ENCODE results near the gene ZNF385B.

GRCh38 chr2:179454443-179455171 is 406.8 kb downstream of the ZNF385B start:
- TF ChIP-seq, protein P1, sequence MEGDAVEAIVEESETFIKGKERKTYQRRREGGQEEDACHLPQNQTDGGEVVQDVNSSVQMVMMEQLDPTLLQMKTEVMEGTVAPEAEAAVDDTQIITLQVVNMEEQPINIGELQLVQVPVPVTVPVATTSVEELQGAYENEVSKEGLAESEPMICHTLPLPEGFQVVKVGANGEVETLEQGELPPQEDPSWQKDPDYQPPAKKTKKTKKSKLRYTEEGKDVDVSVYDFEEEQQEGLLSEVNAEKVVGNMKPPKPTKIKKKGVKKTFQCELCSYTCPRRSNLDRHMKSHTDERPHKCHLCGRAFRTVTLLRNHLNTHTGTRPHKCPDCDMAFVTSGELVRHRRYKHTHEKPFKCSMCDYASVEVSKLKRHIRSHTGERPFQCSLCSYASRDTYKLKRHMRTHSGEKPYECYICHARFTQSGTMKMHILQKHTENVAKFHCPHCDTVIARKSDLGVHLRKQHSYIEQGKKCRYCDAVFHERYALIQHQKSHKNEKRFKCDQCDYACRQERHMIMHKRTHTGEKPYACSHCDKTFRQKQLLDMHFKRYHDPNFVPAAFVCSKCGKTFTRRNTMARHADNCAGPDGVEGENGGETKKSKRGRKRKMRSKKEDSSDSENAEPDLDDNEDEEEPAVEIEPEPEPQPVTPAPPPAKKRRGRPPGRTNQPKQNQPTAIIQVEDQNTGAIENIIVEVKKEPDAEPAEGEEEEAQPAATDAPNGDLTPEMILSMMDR (tag by site-specific recombination; IDR thresholded peaks at IDR 0.05): no peak
- TF ChIP-seq ZNF274 (IDR thresholded peaks at IDR 0.05; ENCODE audit: low read length): no peak
- no peak for TF ChIP-seq ZNF274 (tag by site-specific recombination; IDR thresholded peaks at IDR 0.05; ENCODE audit: borderline replicate concordance)
- TF ChIP-seq YY2 (tag by site-specific recombination; IDR thresholded peaks at IDR 0.05): no peak
- TF ChIP-seq ZNF596 (tag by site-specific recombination; IDR thresholded peaks at IDR 0.05): no peak
- no peak for TF ChIP-seq ZBTB17 (tag by site-specific recombination; IDR thresholded peaks at IDR 0.05)
- no peak for TF ChIP-seq ZFHX2 (tag by site-specific recombination; conservative IDR thresholded peaks at IDR 0.05)
- TF ChIP-seq ZNF629 (tag by site-specific recombination; IDR thresholded peaks at IDR 0.05): no peak
- TF ChIP-seq ZBTB7A (tag by site-specific recombination; IDR thresholded peaks at IDR 0.05; ENCODE audit: low read depth): no peak
- TF ChIP-seq PATZ1 (tag by site-specific recombination; IDR thresholded peaks at IDR 0.05): no peak
- TF ChIP-seq HOXD13 (CRISPR knock-in tag; IDR thresholded peaks at IDR 0.05; ENCODE audit: borderline replicate concordance): no peak
- TF ChIP-seq, protein P2, sequence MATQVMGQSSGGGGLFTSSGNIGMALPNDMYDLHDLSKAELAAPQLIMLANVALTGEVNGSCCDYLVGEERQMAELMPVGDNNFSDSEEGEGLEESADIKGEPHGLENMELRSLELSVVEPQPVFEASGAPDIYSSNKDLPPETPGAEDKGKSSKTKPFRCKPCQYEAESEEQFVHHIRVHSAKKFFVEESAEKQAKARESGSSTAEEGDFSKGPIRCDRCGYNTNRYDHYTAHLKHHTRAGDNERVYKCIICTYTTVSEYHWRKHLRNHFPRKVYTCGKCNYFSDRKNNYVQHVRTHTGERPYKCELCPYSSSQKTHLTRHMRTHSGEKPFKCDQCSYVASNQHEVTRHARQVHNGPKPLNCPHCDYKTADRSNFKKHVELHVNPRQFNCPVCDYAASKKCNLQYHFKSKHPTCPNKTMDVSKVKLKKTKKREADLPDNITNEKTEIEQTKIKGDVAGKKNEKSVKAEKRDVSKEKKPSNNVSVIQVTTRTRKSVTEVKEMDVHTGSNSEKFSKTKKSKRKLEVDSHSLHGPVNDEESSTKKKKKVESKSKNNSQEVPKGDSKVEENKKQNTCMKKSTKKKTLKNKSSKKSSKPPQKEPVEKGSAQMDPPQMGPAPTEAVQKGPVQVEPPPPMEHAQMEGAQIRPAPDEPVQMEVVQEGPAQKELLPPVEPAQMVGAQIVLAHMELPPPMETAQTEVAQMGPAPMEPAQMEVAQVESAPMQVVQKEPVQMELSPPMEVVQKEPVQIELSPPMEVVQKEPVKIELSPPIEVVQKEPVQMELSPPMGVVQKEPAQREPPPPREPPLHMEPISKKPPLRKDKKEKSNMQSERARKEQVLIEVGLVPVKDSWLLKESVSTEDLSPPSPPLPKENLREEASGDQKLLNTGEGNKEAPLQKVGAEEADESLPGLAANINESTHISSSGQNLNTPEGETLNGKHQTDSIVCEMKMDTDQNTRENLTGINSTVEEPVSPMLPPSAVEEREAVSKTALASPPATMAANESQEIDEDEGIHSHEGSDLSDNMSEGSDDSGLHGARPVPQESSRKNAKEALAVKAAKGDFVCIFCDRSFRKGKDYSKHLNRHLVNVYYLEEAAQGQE (tag by site-specific recombination; IDR thresholded peaks at IDR 0.05): no peak
- TF ChIP-seq ZEB2 (tag by site-specific recombination; IDR thresholded peaks at IDR 0.05): no peak
- no peak for TF ChIP-seq ZNF248 (tag by site-specific recombination; IDR thresholded peaks at IDR 0.05)
- TF ChIP-seq ZNF311 (tag by site-specific recombination; IDR thresholded peaks at IDR 0.05; ENCODE audit: borderline replicate concordance): no peak
